ENCODE measurements around the gene SLC10A3.

DNA sequence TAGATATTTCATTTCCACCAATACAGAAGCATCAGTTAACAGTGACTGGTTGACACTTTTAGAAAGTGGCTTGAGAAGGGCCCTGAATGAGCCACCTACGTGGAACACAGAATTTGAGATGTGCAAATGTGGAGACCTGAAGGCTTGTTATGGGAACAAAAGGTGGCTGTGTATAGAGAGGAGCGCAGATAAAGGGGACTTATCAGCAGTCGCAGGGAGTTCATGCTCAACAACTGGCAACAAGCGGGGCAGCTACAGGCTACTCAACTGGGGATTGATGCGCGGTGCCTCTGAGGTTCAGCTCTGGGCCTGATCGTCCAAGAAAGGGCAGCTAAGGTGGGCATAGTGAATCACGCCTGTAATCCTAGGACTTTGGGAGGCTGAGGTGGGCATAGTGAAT, 29.0 kb upstream of the SLC10A3 start:
- no peak for TF ChIP-seq POLR2A (IDR thresholded peaks at IDR 0.05; ENCODE audit: low read length)
- TF ChIP-seq GATA1 (IDR thresholded peaks at IDR 0.05; ENCODE audit: low read depth, low read length), result no peak

Measured in erythroblast (primary cell).